ENCODE results near the gene CFAP97D1.

DNA sequence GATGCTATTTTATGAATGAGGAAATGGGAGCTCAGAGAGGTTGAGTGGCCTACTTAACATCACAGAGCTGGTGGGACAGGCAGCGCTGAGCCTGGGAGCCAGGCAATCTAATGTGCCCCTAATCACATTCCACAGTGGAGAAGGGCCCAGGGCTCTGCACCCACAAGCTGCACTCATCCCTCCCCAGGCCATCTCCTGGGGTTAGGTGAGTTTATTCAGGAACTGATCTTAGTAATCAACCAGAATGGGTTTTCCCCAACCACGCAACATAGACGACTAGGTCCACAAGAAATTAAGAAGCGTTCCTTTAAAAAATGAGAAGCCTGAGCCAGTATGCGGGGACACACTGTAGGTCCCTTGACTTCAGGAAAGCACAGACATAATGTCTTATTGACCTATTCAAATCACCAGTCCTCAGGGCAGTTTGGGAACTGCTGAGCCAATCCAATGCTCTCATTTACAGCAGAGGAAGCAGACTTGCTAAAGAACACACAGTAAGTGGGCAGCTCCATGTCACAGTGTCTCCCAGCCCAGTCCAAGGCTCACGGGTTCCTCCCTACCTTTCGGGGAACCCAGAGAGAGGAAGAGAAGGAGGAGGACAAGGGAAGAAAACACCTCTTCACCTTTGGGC lies 50.4 kb downstream of the CFAP97D1 start:
- TF ChIP-seq CTCF (IDR thresholded peaks at IDR 0.05) (no peak), EP300 (IDR thresholded peaks at IDR 0.05) (no peak), POLR2A (IDR thresholded peaks at IDR 0.05) (no peak)
